Spinal cord (tissue), 10 donors: ENCODE measurements around the gene NUF2. TPM values are rescaled to one million over a fixed set of nuclear protein-coding genes. Genes with fewer than 3 reads are reported as not detected.

Experiments used
- DNase-seq, 6 donors: peaks; one replicate each; pipeline versions ENCODE4 v3.0.0 to v3.0.0-alpha.2; 2013 to 2015; ENCODE audit warnings: low spot score in 6 of 6, low read depth in 4 of 6
- H3K27ac ChIP-seq: one replicate; pipeline ENCODE4 v1.5.1; 2013; ENCODE audit warnings: low read depth, low read length, control low read depth
- H3K27me3 ChIP-seq: one replicate; pipeline ENCODE4 v1.6.1; 2013; ENCODE audit warnings: low read length; ENCODE audit not compliant: control insufficient read depth, insufficient read depth
- H3K36me3 ChIP-seq: one replicate; pipeline ENCODE4 v1.6.1; 2013; ENCODE audit warnings: low read length; ENCODE audit not compliant: control insufficient read depth, insufficient read depth
- H3K4me1 ChIP-seq: one replicate; pipeline ENCODE4 v1.6.1; 2013; ENCODE audit warnings: low read length; ENCODE audit not compliant: control insufficient read depth, insufficient read depth
- H3K4me3 ChIP-seq: one replicate; pipeline ENCODE4 v1.5.1; 2013; ENCODE audit warnings: low read depth, low read length, control low read depth
- H3K9me3 ChIP-seq: one replicate; pipeline ENCODE4 v1.6.1; 2013; ENCODE audit warnings: low read length; ENCODE audit not compliant: control insufficient read depth, insufficient read depth
- WGBS: methylation state at CpG from one replicate; pipeline ENCODE4 v1.1.5; 2013; ENCODE audit warnings: missing lambda C conversion rate; ENCODE audit not compliant: insufficient coverage; 5-methylcytosine and 5-hydroxymethylcytosine counted together
- polyA plus RNA-seq, 2 donors: library from polyadenylated mRNA; unstranded; fragments of 120-200 nt; gene quantifications; one replicate each; pipeline ENCODE4 v1.2.1, GENCODE V29; 2013; ENCODE audit not compliant: insufficient read length in 2 of 2
- total RNA-seq, 2 donors: library from RNA; depleted of rRNA in 1 of 2; stranded (reverse); fragments of 120-200 nt in 1 of 2; fragments of >200 nt in 1 of 2; gene quantifications; one replicate each; pipeline versions ENCODE4 v1.2.3 to v1.2.4, GENCODE V29; 2013 to 2014
- donor health status: healthy.

Gene NUF2
- total and polyA plus RNA-seq, 4 donors, result 12.5 to 13.2 (median 13.0) TPM

GRCh38 chr1:163295949-163296348 is 25.8 kb upstream of the NUF2 start:
- Histone ChIP-seq H3K27ac (no peak overlapping the region), H3K36me3 (no peaks in the 10 kb centered on the region), H3K27me3 (no peaks in the 10 kb centered on the region), H3K9me3 (no peaks in the 10 kb centered on the region), H3K4me3 (no peak overlapping the region), H3K4me1 (no peaks in the 10 kb centered on the region)
- 94% methylated on average over 2 of the region's 2 CpGs for WGBS
- DNase-seq, result no peak

GRCh38 chr1:163296504-163297263 is 25.1 kb upstream of the NUF2 start:
- WGBS, result no CpG with 5 or more reads among the region's 1 CpG
- H3K27ac ChIP-seq, result no peak overlapping the region
- H3K4me1 ChIP-seq, result peaks cover 2% of the 10 kb centered on the region
- no peaks in the 10 kb centered on the region for H3K36me3 ChIP-seq
- no peaks in the 10 kb centered on the region for H3K9me3 ChIP-seq
- no peak overlapping the region for H3K4me3 ChIP-seq
- H3K27me3 ChIP-seq, result no peaks in the 10 kb centered on the region
- no peak for DNase-seq

GRCh38 chr1:163298365-163298764 is 23.4 kb upstream of the NUF2 start:
- no peaks in the 10 kb centered on the region for H3K9me3 ChIP-seq
- no peak overlapping the region for H3K4me3 ChIP-seq
- H3K36me3 ChIP-seq, result no peaks in the 10 kb centered on the region
- H3K4me1 ChIP-seq, result peaks cover 2% of the 10 kb centered on the region
- no peak overlapping the region for H3K27ac ChIP-seq
- WGBS, result no CpG with 5 or more reads among the region's 1 CpG
- DNase-seq, result peak in 1 of 6 donors; percentile 36
- H3K27me3 ChIP-seq, result no peaks in the 10 kb centered on the region

GRCh38 chr1:163300568-163300967 is 21.2 kb upstream of the NUF2 start:
- H3K4me3 ChIP-seq, result no peak overlapping the region
- no peaks in the 10 kb centered on the region for H3K9me3 ChIP-seq
- 76% methylated on average over 3 of the region's 4 CpGs for WGBS
- no peak overlapping the region for H3K27ac ChIP-seq
- peaks cover 2% of the 10 kb centered on the region for H3K4me1 ChIP-seq
- no peaks in the 10 kb centered on the region for H3K27me3 ChIP-seq
- peak in 1 of 6 donors; percentile 74 for DNase-seq
- H3K36me3 ChIP-seq, result no peaks in the 10 kb centered on the region

- peaks cover 2% of the 10 kb centered on the region for H3K4me1 ChIP-seq
- no peaks in the 10 kb centered on the region for H3K9me3 ChIP-seq
- no peaks in the 10 kb centered on the region for H3K27me3 ChIP-seq
- DNase-seq, result no peak
- H3K4me3 ChIP-seq, result no peak overlapping the region
- H3K36me3 ChIP-seq, result no peaks in the 10 kb centered on the region
- WGBS, result 90% methylated on average over 3 of the region's 5 CpGs
- H3K27ac ChIP-seq, result no peak overlapping the region
Observed at GRCh38 chr1:163303561-163303960, 18.2 kb upstream of the NUF2 start.

GRCh38 chr1:163305441-163305840 is 16.3 kb upstream of the NUF2 start:
- Histone ChIP-seq H3K4me1 (peaks cover 2% of the 10 kb centered on the region), H3K9me3 (no peaks in the 10 kb centered on the region), H3K27ac (no peak overlapping the region), H3K4me3 (no peak overlapping the region), H3K36me3 (no peaks in the 10 kb centered on the region), H3K27me3 (no peaks in the 10 kb centered on the region)
- 100% methylated on average over 1 of the region's 1 CpG for WGBS
- DNase-seq, result no peak

- Histone ChIP-seq H3K27ac (no peak overlapping the region), H3K36me3 (no peaks in the 10 kb centered on the region), H3K4me1 (no peaks in the 10 kb centered on the region), H3K9me3 (no peaks in the 10 kb centered on the region), H3K4me3 (no peak overlapping the region), H3K27me3 (no peaks in the 10 kb centered on the region)
- no CpG with 5 or more reads among the region's 5 CpGs for WGBS
- no peak for DNase-seq
Observed at GRCh38 chr1:163307479-163308171, 14.1 kb upstream of the NUF2 start.

- no CpG with 5 or more reads among the region's 1 CpG for WGBS
- Histone ChIP-seq H3K36me3 (no peaks in the 10 kb centered on the region), H3K27me3 (no peaks in the 10 kb centered on the region), H3K27ac (no peak overlapping the region), H3K9me3 (no peaks in the 10 kb centered on the region), H3K4me3 (no peak overlapping the region), H3K4me1 (no peaks in the 10 kb centered on the region)
- no peak for DNase-seq
Observed at GRCh38 chr1:163308811-163309210, 12.9 kb upstream of the NUF2 start.

- no CpG with 5 or more reads among the region's 6 CpGs for WGBS
- Histone ChIP-seq H3K4me1 (no peaks in the 10 kb centered on the region), H3K27me3 (no peaks in the 10 kb centered on the region), H3K27ac (no peak overlapping the region), H3K36me3 (peaks cover 5% of the 10 kb centered on the region), H3K9me3 (no peaks in the 10 kb centered on the region), H3K4me3 (no peak overlapping the region)
- peak in 4 of 6 donors; percentile 17 to 85 (median 58) for DNase-seq
Observed at GRCh38 chr1:163315773-163316374, 5.9 kb upstream of the NUF2 start.
